Activated CD4-positive, alpha-beta memory T cell treated with anti-CD3 and anti-CD28 coated beads, Interleukin-2, amount 10 ng/mL, durations not matched to agents 7 days and 5 days (primary cell): Measurements from ENCODE around the gene ELMO3. TPM values are rescaled to one million over a fixed set of nuclear protein-coding genes. Genes with fewer than 3 reads are reported as not detected.

Experiments used
- CTCF ChIA-PET: fragments of 350-600 bp; sonication (Branson Sonifier 250); formaldehyde crosslinking; loops from one replicate; lab custom pipeline; 2021; ENCODE audit warnings: antibody characterized with exemption, inconsistent platforms; lab: Charles Lee
- POLR2A ChIA-PET: fragments of 350-600 bp; sonication (Branson Sonifier 250); formaldehyde crosslinking; loops from one replicate; lab custom pipeline; 2021; ENCODE audit warnings: antibody characterized with exemption; lab: Charles Lee
- DNase-seq: peaks from one replicate; pipeline ENCODE4 v3.0.0-alpha.2; 2020
- H3K27ac Mint-ChIP-seq: one replicate; pipeline ENCODE4 v1.8.0; 2021; ENCODE audit warnings: mild to moderate bottlenecking, mixed read lengths
- H3K27me3 Mint-ChIP-seq: one replicate; pipeline ENCODE4 v1.8.0; 2021; ENCODE audit warnings: mixed read lengths
- H3K36me3 Mint-ChIP-seq: one replicate; pipeline ENCODE4 v1.8.0; 2021; ENCODE audit warnings: low read depth, mixed read lengths
- H3K4me1 Mint-ChIP-seq: one replicate; pipeline ENCODE4 v1.8.0; 2021; ENCODE audit warnings: mixed read lengths
- H3K4me3 Mint-ChIP-seq: one replicate; pipeline ENCODE4 v1.8.0; 2021; ENCODE audit warnings: mild to moderate bottlenecking, mixed read lengths
- H3K9me3 Mint-ChIP-seq: one replicate; pipeline ENCODE4 v1.8.0; 2021; ENCODE audit warnings: mixed read lengths
- total RNA-seq, 2 experiments: library from RNA; stranded (reverse); gene quantifications; one replicate each; pipeline ENCODE4 v1.2.3, GENCODE V29; 2021

ELMO3 gene
- total RNA-seq, 2 experiments from 2014 or later, result 7.3 to 8.3 TPM

DNA sequence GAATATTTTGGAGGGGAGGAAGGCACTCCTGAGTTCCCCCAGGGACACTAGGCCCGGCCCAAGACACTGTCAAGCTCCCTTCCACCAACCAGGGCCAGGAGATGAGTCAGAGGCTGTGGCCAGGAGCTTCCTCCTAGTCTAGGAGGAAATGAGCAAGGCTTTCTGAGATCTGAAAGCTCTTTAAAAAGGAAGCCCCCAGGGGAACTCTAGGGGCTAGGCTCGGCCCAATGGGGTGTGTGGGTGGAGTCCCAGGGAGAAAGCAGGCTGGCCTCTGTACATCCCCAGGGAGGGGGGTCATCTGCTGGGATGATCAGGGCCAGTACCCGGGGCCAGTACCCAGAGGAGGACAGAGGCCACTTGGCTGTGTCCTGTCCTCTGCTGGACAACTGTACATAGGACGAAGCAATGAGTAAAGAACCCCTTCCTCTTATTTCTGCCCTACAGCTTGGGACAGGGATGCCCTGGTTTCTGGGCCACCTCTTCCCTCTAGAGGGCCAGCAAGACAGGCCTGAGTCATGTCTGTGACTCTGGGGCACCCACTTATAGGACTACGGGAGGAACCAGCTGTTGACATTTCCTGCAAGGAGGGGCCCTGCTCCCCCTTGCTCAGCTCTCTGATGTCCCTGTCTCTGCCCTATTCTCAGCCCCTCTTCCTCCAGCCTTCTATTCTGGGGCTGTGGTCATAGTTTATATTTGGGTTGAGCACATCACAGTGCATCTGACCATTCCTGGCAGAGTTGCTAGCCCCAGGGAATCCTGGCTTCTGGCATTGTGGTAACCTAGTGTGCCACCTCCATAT is 45.7 kb downstream of the ELMO3 start:
- H3K27ac Mint-ChIP-seq, result peak overlapping the region; percentile 98
- POLR2A ChIA-PET, result interaction anchor here (0.6 to 15.4 kb wide), 18 partner anchors 10 to 691 kb away, joined by 3 to 187 read pairs (median 4); partner anchors contain the start of genes E2F4, FBXL8, MATCAP1 and PHAF1
- peaks cover 66% of the 10 kb centered on the region for H3K4me1 Mint-ChIP-seq
- peaks cover 9% of the 10 kb centered on the region for H3K27me3 Mint-ChIP-seq
- CTCF ChIA-PET, result interaction anchor here (0.5 to 5.0 kb wide), 11 partner anchors 9 to 350 kb away, joined by 3 to 58 read pairs (median 5); partner anchors contain the start of genes ATP6V0D1, ELMO3, MATCAP1 and TMEM208
- peaks cover 12% of the 10 kb centered on the region for H3K36me3 Mint-ChIP-seq
- no peaks in the 10 kb centered on the region for H3K9me3 Mint-ChIP-seq
- H3K4me3 Mint-ChIP-seq, result peak overlapping the region; percentile 85
- peak; percentile 87 for DNase-seq

DNA sequence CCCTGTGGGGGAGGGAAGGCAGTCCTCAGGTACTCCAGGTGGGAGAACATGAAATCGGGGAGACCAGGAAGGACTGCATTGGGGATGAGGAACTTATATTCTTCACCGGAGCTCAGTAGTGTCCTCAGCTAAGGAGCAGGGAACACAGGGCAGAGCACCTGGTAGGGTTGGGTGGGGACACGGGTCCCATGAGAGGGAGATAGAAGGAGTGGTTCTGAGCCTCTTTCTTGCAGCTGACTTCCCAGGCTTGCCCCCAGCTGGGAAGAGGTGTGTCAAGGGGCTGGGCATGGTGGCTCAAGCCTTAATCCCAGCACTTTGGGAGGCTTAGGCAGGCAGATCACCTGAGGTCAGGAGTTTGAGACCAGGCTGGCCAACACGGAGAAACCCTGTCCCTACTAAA is 46.3 kb downstream of the ELMO3 start:
- ChIA-PET POLR2A (interaction anchor here (0.6 to 15.4 kb wide), 12 partner anchors 10 to 217 kb away, joined by 3 to 187 read pairs (median 4); partner anchors contain the start of genes E2F4, FBXL8, MATCAP1 and PHAF1), CTCF (interaction anchor here (0.5 to 5.0 kb wide), 5 partner anchors 19 to 183 kb away, joined by 3 to 58 read pairs (median 3); partner anchors contain the start of genes MATCAP1 and TMEM208)
- Mint-ChIP-seq H3K27me3 (peaks cover 15% of the 10 kb centered on the region), H3K4me1 (peaks cover 68% of the 10 kb centered on the region), H3K27ac (peak overlapping the region; percentile 98), H3K36me3 (peaks cover 11% of the 10 kb centered on the region), H3K9me3 (no peaks in the 10 kb centered on the region), H3K4me3 (peak overlapping the region; percentile 85)
- no peak for DNase-seq

DNA sequence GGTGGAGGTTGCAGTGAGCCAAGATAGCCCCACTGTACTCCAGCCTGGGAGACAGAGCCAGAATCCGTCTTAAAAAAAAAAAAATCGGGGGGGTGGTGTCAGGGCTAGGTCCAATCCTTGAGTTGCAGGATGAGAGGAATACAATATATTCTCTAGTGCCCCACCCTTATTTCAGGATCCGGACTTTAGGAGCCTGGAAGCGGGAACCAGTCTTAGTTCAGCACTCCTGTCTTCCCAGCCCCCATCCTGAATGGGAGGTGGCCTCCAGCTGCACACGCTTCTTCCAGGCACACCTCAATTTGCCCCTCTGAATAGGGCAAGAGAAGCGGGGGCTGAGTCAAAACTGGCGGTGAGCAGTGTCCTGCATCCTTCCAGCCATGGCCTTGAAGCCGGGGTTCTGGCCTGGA is 46.7 kb downstream of the ELMO3 start:
- ChIA-PET POLR2A (interaction anchor here (1.0 to 15.4 kb wide), 10 partner anchors 11 to 690 kb away, joined by 3 to 187 read pairs (median 4); partner anchors contain the start of genes E2F4, PSMB10 and TMEM208), CTCF (interaction anchor here (1.4 to 5.0 kb wide), 3 partner anchors 15 to 53 kb away, joined by 3 to 58 read pairs (median 5); partner anchors contain the start of genes E2F4 and TMEM208)
- no peaks in the 10 kb centered on the region for H3K9me3 Mint-ChIP-seq
- H3K27ac Mint-ChIP-seq, result peak overlapping the region; percentile 98
- no peak for DNase-seq
- H3K4me1 Mint-ChIP-seq, result peaks cover 66% of the 10 kb centered on the region
- peaks cover 11% of the 10 kb centered on the region for H3K36me3 Mint-ChIP-seq
- H3K27me3 Mint-ChIP-seq, result peaks cover 17% of the 10 kb centered on the region
- H3K4me3 Mint-ChIP-seq, result peak overlapping the region; percentile 85

DNA sequence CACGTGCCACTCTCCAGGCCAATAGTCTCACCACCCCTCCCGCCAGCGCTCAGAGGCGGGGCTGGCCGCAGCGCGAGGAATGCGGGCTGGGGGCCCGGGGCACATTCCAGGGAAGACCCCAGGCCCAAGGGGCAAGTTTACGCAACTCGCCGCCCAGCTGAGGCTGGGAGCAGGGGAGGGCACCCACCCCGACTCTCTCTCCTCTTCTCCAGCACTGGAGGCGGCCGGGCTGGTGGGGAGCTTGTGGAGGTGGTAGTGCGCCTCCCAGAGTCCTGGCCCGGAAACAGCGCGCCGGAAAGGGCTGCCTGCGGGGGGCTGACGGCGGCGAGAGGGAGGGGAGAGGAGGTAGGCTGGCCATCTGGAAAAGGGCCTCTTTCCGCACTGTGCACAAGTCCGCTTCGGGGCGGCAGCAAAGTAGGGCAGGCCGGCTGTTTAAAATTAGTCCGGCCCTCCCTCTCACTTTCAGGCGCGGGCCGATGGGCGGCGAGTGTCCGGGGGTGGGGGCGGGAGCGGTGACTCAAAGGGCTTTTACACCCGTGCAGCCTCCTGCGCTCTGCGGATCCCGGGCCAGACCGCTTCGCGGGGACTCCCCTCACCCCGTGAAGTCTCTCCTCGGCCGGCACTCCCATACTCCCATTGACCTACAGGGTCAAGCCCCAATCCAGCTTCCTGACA is 47.3 kb downstream of the ELMO3 start:
- H3K4me1 Mint-ChIP-seq, result peaks cover 63% of the 10 kb centered on the region
- ChIA-PET POLR2A (interaction anchor here (0.7 to 15.4 kb wide), 11 partner anchors 11 to 690 kb away, joined by 3 to 187 read pairs (median 3); partner anchors contain the start of genes E2F4, PSMB10 and TMEM208), CTCF (interaction anchor here (0.6 to 5.0 kb wide), 5 partner anchors 14 to 618 kb away, joined by 3 to 58 read pairs (median 5); partner anchors contain the start of genes E2F4, PLEKHG4 and TMEM208)
- H3K9me3 Mint-ChIP-seq, result no peaks in the 10 kb centered on the region
- H3K27me3 Mint-ChIP-seq, result peaks cover 17% of the 10 kb centered on the region
- peaks cover 10% of the 10 kb centered on the region for H3K36me3 Mint-ChIP-seq
- peak overlapping the region; percentile 86 for H3K27ac Mint-ChIP-seq
- H3K4me3 Mint-ChIP-seq, result peak overlapping the region; percentile 85
- peak; percentile 61 for DNase-seq

DNA sequence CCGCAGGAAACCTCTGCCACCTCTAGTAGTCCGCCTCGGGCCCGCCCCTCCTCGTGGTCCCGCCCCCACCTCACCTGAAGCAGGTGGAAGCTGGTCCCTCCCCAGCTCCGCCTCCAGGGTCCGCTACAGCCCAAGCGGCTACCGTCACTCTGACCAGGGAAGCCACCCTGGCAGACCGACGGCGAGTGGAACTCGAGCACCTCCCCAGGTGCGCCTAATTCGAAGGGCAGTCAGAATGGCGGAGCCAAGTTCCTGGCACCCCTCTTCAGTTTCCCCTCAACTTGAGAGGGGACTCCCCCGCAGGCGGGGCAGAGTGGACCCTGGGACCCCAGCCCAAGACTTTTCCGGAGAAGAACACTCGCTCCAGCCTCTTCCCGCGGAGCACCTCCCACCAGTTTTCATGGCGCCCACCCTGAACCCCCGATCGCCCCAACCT is 47.8 kb downstream of the ELMO3 start:
- Mint-ChIP-seq H3K27me3 (peaks cover 17% of the 10 kb centered on the region), H3K36me3 (peaks cover 6% of the 10 kb centered on the region), H3K4me1 (peaks cover 58% of the 10 kb centered on the region), H3K27ac (peak overlapping the region; percentile 86), H3K4me3 (peak overlapping the region; percentile 85), H3K9me3 (no peaks in the 10 kb centered on the region)
- no peak for DNase-seq
- POLR2A ChIA-PET, result interaction anchor here (0.7 to 15.4 kb wide), 12 partner anchors 11 to 689 kb away, joined by 3 to 187 read pairs (median 4); partner anchors contain the start of genes ATP6V0D1, E2F4, PSMB10 and TMEM208
- CTCF ChIA-PET, result interaction anchor here (0.6 to 5.0 kb wide), 11 partner anchors 10 to 617 kb away, joined by 3 to 58 read pairs (median 3); partner anchors contain the start of genes E2F4, PLEKHG4 and TMEM208

DNA sequence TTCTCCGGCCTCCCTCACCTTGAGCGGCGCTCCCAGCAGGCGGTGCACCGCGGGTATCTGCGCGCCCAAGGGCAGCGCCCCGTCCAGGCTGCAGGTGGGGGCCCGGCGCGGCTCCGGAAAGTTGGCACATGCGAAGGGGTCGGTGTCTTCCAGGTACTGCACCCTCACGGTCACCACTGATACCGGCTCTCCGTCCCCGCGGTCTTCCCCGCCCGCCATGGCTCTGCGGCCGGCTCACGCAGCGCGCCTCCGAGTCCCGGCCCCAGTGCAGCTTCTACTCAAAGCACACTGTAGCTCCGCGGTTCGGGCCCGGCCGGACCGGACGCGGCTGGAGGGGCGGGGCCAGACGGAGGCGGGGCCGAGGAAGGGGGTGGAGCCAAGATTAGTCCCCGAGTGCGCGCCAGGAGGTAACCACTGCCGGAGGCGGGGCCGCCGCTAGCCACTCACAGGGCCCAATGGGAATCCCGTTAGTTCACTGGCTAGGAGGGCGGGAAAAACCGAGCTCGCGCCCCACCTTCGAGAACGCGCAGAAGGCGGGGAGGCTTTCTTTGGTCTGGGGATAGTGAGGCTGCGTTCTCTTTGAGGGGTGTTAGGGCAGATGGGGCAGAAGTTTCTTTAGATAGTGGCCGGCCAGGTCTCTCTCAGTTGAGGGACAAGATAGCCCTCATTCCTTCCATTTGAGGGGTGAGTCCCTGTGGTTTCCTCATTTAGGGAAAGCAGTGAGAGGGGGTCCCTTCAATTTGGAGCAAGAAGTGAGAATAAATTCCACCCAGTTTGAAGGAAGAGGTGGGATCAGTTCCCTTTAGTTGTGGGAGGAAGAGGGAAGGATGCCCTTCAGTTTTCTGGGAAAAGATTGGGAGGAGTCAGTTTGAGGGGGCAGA is 48.5 kb downstream of the ELMO3 start, which contains the start of gene FHOD1:
Gene FHOD1 (minus strand): TSS at position 290 of the 881 bp plus-strand sequence. CDS start 71 bp downstream, at position 219.
- DNase-seq, result peak; percentile 99
- Mint-ChIP-seq H3K4me3 (peak within 1 kb of the TSS; percentile 85), H3K27me3 (peaks cover 17% of the 10 kb centered on the region), H3K36me3 (peaks cover 6% of the 10 kb centered on the region), H3K9me3 (no peaks in the 10 kb centered on the region), H3K4me1 (peaks cover 51% of the 10 kb centered on the region), H3K27ac (peak within 1 kb of the TSS; percentile 86)
- CTCF ChIA-PET, result interaction anchor here (0.7 to 5.0 kb wide), 17 partner anchors 8 to 269 kb away, joined by 3 to 58 read pairs (median 4); partner anchors contain the start of genes ATP6V0D1, E2F4, PLEKHG4 and TMEM208
- POLR2A ChIA-PET, result interaction anchor here (0.6 to 15.4 kb wide), 16 partner anchors 13 to 668 kb away, joined by 3 to 187 read pairs (median 5); partner anchors contain the start of genes ATP6V0D1, CIAO2B, CTCF and MATCAP1

DNA sequence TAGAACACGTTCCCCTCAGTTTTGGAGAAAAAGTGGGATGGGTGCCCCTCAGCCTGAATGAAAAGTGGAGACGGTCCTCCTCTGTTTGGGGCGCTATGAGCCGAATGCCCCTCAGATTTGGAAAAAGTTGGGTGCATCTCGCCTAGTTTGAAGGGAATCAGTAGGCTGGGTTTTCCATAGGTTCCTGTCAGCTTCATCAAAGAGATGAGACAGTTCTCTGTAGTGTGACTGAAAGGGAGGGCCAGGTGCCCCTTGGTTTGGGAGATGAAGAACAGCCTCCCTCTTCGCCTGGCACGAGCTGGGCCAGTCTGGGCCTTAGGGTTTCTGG is 49.1 kb downstream of the ELMO3 start:
- Mint-ChIP-seq H3K27ac (peak overlapping the region; percentile 86), H3K4me1 (peaks cover 49% of the 10 kb centered on the region), H3K27me3 (peaks cover 17% of the 10 kb centered on the region), H3K36me3 (peaks cover 6% of the 10 kb centered on the region), H3K4me3 (peak overlapping the region; percentile 85), H3K9me3 (no peaks in the 10 kb centered on the region)
- DNase-seq, result no peak
- ChIA-PET POLR2A (interaction anchor here (0.6 to 15.4 kb wide), 13 partner anchors 13 to 667 kb away, joined by 3 to 187 read pairs (median 6); partner anchors contain the start of genes ATP6V0D1, CIAO2B, CTCF and MATCAP1), CTCF (interaction anchor here (0.7 to 5.0 kb wide), 17 partner anchors 9 to 270 kb away, joined by 3 to 58 read pairs (median 4); partner anchors contain the start of genes ATP6V0D1, PLEKHG4 and TMEM208)

DNA sequence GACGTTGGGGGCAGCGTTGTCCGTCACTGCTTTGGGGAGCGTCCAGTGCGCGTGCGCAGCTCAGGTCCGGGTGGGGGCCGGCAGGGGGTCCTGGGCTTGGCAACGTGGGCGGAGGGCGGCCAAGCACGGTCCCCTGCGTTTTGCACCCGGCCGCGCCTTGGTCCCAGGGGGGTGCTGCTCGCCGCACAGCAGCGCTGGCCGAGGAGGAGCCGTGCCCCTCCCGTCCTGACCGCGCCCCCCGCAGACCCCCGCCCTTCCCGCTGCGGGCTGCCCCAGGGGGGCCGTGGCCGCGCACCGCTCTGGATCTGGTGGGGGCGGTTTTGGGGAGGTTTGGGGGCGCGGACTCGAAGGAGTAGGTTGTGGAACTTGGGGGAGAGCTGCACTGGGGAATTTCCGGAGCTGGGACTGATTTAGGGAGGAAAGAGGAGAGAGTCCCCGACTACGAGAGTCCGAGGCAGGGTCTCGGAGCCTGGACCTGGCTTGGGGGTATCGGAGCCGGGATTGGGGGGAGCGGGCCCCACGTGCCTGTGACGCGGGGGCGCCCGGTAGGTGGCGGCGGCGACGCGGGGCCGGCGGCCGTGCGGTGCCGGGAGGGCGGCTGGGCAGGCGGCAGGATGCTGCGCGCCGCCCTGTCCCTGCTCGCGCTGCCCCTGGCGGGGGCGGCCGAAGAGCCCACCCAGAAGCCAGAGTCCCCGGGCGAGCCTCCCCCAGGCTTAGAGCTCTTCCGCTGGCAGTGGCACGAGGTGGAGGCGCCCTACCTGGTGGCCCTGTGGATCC is 49.7 kb downstream of the ELMO3 start, which contains the start of gene SLC9A5:
Gene SLC9A5 (plus strand): TSS at position 579 of the 777 bp plus-strand sequence. CDS start 36 bp downstream, at position 615.
- H3K9me3 Mint-ChIP-seq, result no peaks in the 10 kb centered on the region
- H3K36me3 Mint-ChIP-seq, result peaks cover 6% of the 10 kb centered on the region
- ChIA-PET POLR2A (interaction anchor here (0.5 to 15.4 kb wide), 11 partner anchors 12 to 319 kb away, joined by 3 to 187 read pairs (median 6); partner anchors contain the start of genes ATP6V0D1, MATCAP1 and TMEM208), CTCF (interaction anchor here (1.0 to 5.0 kb wide), 9 partner anchors 9 to 231 kb away, joined by 3 to 58 read pairs (median 6); partner anchors contain the start of genes PLEKHG4 and TMEM208)
- peak; percentile 47 for DNase-seq
- H3K4me3 Mint-ChIP-seq, result peak within 1 kb of the TSS; percentile 85
- H3K4me1 Mint-ChIP-seq, result peaks cover 45% of the 10 kb centered on the region
- peaks cover 17% of the 10 kb centered on the region for H3K27me3 Mint-ChIP-seq
- peak within 1 kb of the TSS; percentile 86 for H3K27ac Mint-ChIP-seq

DNA sequence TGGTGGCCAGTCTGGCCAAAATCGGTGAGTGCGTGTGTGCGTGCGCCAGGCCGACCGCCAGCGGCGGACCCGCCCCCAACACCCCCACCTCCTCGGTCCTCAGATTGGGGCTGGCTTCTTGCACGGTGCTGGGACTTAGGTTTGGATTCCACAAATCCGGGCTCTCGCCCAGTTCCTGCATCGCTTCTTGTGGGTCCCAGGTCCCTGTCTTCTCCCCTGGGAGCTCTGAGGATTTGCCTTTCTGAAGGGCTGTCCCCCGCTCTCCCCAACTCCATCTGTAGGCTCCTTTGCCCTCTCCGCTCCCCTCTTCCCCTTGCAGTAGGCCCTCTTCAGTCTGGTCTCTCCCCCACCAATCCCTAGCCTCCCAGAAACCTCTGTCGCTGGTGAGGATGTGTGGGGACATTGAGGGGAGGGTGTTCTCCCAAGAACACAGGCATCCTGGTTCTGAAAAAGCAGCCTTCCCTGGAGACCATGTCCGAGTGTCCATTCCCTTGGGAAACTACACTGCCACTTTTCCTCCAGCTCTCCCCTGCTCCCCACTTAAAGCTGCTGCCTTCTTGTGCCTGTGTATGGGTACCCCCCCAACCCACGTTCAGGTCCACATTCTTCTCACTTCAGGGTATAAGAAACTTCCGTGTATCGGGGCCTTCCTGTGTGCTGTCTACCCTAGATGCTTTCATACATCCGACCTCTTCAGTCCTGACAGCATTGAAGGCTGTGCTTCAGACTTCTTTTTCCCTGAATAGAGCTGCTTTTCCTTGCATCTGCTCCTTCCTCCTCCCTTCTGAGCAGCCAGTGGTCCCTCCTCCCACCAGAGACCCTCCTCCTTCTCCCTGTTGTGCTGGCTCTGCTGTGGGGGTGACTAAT is 50.5 kb downstream of the ELMO3 start:
- CTCF ChIA-PET, result interaction anchor here (1.0 to 2.0 kb wide), 5 partner anchors 8 to 232 kb away, joined by 3 to 6 read pairs (median 5); partner anchors contain the start of gene TMEM208
- no peaks in the 10 kb centered on the region for H3K9me3 Mint-ChIP-seq
- POLR2A ChIA-PET, result interaction anchor here (0.5 to 15.4 kb wide), 7 partner anchors 11 to 318 kb away, joined by 3 to 187 read pairs (median 6); partner anchors contain the start of genes MATCAP1 and TMEM208
- no peak for DNase-seq
- H3K36me3 Mint-ChIP-seq, result peaks cover 6% of the 10 kb centered on the region
- peaks cover 17% of the 10 kb centered on the region for H3K27me3 Mint-ChIP-seq
- H3K4me1 Mint-ChIP-seq, result peaks cover 37% of the 10 kb centered on the region
- peak overlapping the region; percentile 56 for H3K4me3 Mint-ChIP-seq
- H3K27ac Mint-ChIP-seq, result no peak overlapping the region
